ENCODE results near the gene SCRN1.

The SCRN1 gene

DNA sequence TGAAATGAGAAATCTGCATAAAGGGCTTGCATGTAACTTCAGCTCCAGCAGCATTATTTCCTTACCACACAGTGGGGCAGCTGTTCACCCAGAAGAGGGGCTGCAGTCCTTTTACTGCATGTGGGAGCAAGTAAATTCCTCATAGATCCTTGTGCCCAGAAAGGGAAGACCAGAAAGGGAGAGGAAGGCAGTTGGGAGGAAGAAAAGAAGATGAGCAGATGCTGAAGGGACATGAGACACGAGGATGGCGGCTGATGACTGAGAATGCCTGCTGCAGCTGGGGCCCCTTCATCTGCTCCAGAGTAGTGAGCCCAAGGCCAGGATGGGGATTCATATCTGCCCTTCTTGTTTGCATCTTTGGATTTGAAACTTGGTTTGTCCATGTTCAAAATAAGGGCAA, 102.8 kb downstream of the SCRN1 start:
- DNase-seq, result no peak

DNA sequence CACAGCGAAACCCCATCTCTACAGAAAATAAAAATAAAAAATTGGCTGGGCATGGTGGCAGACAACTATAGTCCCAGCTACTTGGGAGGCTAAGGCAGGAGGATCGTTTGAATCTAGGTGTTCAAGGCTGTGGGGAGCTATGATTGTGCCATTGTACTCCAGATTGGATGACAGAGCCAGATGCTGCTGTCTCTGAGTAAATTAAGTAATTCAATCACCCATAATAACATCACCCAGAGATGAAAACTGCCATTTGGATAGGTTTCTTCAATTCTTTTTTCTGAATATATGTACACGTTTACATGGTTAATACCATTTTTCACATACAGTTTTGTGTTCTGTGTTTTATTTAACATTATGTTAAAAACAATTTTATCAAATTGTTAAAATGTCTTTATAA, 104.0 kb downstream of the SCRN1 start:
- DNase-seq, result no peak

DNA sequence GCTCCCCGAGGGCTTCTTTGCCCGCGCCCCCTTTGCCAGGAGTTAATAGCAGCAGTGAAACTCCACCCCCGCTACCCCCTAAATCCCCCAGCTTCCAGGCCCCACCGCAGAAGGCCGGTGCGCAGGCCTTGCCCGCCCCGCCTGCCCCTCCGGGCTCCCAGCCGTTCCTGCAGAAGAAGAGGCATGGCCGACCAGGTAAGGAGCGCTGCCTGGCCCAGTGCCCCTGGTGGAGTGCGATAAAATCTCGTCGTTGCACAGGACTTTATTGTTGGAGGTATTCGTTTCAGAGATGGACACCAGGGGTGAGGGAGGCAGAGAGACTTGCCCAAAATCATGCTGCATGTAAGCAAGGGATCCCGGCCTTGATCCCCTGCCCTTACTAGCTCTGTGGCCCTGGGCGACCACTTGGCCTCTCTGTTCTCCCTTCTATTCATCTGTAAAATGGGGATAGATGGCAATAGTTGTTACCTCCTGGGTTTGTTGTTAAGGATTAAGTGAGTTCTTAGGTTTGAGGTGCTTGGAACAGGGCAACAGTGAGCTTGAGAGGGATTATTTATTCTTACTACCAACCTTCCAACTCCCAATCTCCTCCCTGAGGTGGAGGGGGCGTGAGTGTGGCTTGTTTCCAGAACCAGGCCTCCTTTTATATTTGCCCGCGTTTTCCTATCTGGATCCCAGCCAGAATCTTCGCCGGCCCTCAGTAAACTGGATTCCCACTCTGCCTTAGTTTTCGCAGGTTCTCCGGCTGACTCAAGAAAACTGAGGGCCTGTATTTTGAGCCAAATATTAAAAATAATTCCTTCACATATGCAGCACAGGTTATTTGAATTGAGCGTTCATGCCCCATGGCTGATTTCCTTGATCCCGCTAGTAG, 105.0 kb downstream of the SCRN1 start:
- peak; percentile 19 for DNase-seq

DNA sequence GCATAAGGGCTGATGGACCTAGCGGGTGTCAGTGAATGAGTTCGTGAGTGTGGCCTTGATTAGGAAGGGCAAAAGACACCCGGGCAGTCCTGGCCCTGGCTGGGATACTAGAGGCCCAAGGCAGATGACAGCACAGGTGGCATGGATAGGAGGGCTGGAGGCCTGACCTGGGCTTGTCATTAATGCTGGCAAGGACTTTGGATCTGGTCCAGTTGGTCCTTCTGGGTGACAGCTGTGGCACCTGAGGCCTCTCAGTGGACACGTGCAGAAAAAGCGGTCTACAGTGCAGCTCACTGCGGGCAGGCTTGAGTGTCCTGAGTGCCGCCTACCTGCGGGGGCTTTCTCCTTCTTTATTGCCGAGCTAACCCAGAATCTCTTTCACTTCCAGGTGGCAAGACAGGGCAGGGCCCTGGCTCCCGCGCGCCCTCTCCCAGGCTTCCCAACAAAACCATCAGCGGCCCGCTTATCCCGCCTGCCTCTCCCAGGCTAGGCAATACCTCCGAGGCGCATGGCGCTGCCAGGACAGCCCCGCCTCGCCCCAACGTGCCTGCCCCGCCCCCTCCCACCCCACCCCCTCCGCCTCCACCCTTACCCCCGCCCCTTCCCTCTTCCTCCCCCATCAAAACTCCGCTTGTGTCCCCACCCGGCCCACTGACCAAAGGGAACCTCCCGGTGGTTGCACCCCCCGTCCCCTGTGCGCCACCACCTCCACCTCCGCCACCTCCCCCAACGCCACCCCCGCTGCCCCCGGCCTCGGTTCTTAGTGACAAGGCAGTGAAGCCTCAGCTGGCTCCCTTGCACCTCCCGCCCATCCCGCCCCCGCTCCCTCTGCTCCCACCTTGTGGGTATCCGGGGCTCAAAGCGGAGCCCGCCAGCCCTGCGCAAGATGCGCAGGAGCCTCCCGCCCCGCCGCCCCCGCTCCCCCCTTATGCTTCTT, 105.9 kb downstream of the SCRN1 start:
- no peak for DNase-seq

DNA sequence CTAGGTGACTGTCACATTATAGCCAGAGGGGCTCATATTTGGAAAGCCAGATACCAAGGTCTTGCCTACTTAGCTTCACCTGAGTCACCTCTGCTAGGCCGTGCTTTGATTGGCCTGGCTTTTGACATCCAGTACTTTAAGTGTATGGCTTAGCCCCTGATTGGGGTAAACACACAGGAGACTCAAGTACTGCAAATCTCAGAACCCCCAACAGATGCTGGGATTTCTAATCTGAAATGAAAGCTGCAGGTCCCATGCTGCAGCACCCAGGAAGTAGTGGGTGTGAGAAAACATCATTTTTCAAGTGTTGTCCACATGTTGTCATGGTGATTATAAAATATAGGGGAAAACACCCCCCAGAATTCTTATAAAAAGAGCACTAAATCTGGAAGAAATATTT, 107.1 kb downstream of the SCRN1 start:
- DNase-seq, result no peak

DNA sequence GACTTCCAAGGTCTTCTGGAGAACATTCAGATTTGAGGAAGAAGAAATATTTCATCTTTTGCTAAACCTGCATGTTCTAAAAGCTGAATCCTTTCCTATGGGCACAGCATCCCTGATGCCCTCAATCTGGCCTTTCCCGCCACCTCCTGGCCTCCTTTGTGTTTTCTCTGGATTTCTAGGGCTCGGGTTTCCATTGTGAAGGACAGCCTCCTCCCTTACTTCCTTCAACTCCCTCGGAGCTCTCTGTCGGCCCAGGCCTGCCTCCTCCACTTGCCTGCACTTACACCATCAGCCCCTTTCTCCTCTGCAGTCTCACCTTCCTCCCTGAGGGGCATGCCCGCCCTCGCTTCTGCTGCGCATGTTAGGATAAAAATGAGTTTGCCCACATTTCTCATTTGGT, 107.9 kb downstream of the SCRN1 start:
- no peak for DNase-seq

DNA sequence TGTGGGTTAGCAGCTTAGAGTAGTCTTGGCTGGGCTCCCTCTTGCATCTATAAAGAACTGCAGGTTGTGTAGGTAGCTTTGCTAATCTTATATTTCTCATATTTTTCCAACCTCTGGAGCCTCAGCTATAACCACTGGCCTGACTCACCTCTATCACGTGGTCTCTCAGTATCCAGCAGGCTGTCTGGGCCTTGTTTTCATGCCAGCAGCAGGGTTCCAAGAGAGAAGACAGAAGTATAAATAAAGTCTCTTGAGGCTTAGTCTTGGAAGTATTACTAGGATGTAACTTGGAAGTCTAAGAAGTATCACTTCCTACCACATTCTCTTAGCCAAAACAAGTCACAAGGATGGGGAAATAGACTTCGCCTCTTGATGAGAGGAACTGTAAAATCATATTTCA, 110.0 kb downstream of the SCRN1 start:
- DNase-seq, result no peak

DNA sequence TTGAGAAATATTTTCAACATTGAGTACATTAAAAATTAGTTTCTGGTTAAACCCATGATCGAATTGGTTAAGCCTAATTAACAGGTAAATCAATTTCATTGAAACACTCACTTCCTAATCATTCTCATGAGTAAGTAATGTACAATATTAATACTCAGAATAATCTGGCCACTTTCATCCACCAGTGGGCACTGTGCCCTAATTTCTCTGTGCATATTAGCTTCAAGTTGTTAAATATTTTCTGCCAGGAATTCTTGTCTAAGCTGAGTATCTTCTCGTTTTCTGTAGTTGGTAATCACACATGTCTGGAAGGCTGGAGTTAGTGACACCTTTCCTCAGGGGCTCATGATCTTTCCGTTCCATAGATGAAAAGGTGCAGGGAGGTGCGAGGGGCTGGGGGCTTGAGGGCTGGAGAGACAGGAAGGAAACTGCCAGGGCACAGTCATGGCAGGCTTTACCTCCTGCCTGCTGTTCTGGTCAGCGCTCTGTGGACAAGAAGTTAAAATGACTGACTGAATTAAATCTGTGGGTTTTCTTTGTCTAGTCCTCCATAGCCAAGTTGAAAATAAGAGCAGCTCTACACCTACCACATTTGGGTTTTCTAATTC, 111.4 kb downstream of the SCRN1 start:
- peak; percentile 21 for DNase-seq

DNA sequence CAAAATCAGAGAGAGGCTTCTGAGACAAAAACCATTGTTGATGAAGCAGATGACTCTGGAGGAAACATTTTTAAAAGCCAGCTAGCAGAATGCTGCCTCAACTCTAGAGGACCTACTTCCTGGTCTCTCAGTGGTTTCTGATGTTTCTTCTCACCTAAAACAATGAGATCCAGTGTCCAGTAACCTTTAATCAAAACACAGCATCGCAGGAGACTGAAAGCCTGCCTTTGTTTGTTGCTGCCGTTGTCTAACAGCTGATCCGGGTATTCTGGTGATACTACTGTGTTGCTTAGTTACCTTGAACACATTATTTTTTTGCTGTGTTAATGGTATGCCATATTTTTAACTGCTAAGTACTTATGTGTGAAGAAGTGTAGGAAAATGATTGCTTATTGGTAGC, 112.4 kb downstream of the SCRN1 start:
- no peak for DNase-seq

DNA sequence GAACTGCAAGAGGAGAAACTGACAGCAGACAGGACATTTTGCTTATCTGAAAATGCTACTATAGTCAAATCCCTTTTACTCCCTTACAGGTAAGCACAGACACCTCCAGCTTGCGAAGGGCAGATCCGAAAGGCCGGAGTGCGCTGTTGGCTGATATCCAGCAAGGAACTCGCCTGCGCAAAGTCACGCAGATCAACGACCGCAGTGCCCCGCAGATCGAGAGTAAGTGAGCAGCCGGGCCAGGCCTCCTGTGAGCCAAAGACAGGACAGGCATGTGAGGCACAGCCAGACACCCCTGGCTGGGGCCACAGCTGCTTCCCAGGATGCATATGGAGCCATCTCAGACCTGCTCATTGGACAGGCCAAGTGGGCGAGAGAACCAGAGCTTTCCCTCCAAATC, 113.9 kb downstream of the SCRN1 start:
- DNase-seq, result no peak

DNA sequence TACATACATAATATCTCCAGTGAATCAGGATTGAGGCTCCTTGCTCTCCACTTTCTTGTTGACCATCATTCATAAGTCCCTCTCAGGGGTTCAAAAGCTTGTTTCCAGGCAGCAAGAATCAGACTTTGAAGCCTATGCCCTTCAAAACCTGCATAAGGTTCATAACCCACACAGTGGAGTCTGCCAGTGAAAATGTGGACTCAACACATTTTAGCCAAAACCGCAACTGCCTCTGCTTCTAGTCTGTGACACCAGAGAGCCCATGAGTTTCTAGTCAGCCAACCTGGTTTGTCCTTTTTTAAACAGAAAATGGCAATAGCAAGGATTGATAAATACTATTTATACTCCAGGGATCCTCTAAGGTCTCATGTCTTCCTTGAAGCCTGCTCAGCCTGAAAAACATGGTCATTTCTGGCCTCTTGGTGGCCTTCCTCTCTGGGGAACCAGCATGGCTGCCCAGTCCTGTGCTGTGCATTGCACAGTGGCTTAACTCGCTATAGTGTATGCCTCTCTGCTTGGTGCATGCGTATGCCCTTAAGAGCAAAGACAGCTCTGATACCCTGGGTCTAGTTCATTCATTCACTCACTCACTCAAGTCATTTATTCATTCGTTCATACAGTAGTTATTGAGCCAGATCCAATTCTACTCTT, 115.8 kb downstream of the SCRN1 start:
- no peak for DNase-seq

DNA sequence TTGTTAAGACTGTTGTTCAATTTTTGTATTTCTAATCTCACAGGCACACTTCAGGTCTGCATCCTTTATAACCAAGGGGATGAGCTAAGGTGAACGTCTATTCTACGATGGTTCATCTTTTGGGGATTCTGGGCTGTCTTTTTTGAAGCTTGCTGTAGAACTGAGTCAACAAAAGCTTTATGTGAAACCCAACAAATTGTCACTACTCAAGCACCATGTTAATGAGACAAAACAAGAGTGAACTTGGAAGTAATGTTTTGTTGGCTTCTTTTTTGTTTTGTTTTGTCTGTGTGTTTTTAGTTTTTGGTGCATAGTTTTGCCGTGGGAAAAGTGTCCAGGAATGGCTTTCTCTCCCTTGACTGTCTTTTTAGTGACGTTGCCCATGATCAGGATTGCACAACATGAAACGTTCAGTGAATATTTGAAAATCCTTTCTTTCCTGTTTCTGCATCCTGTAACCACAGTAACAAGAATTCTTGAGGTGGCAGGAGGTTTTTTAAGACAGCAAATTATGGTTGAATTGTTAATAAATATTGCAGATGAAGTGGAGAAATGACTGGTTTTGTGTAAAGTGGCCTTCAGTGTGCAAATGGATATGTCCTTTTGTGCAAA, 117.7 kb downstream of the SCRN1 start:
- no peak for DNase-seq

Measured in activated T-cell treated with anti-CD3 and anti-CD28 coated beads, Interleukin-2, amount 50 U/mL, for 1 hour (primary cell).